Liver (tissue), 9 donors: ENCODE data around the gene XKR7. TPM values are rescaled to one million over a fixed set of nuclear protein-coding genes. Genes with fewer than 3 reads are reported as not detected.

Source experiments
- DNase-seq: peaks from one replicate; pipeline ENCODE4 v3.0.0-alpha.2; 2017; ENCODE audit warnings: low spot score
- H3K27ac ChIP-seq, 2 donors: one replicate each; pipeline ENCODE4 v1.7.0; 2013; ENCODE audit warnings: inconsistent platforms in 2 of 2, low read length in 2 of 2, control low read depth in 1 of 2, low read depth in 1 of 2, mild to moderate bottlenecking in 1 of 2
- H3K27me3 ChIP-seq, 4 donors: one replicate each; pipeline versions ENCODE4 v1.6.1 to v1.7.0; 2013; ENCODE audit warnings: low read length in 3 of 4, inconsistent platforms in 1 of 4, mild to moderate bottlenecking in 1 of 4, moderate library complexity in 1 of 4; ENCODE audit not compliant: control insufficient read depth in 4 of 4, insufficient read depth in 4 of 4
- H3K36me3 ChIP-seq, 4 donors: one replicate each; pipeline versions ENCODE4 v1.6.1 to v1.7.0; 2013; ENCODE audit warnings: low read length in 3 of 4, mild to moderate bottlenecking in 3 of 4, low read depth in 1 of 4, moderate library complexity in 1 of 4; ENCODE audit not compliant: control insufficient read depth in 4 of 4, insufficient read depth in 3 of 4
- H3K4me1 ChIP-seq, 4 donors: one replicate each; pipeline versions ENCODE4 v1.6.1 to v1.7.0; 2013; ENCODE audit warnings: low read length in 3 of 4, mild to moderate bottlenecking in 3 of 4, moderate library complexity in 1 of 4; ENCODE audit not compliant: control insufficient read depth in 4 of 4, insufficient read depth in 4 of 4
- H3K4me3 ChIP-seq, 3 donors: one replicate each; pipeline versions ENCODE4 v1.6.1 to v1.7.0; 2013; ENCODE audit warnings: low read length in 3 of 3, control low read depth in 1 of 3, low read depth in 1 of 3, mild to moderate bottlenecking in 1 of 3
- H3K9ac ChIP-seq, 2 donors: one replicate each; pipeline ENCODE4 v1.7.0; 2013; ENCODE audit warnings: low read length in 2 of 2, mild to moderate bottlenecking in 2 of 2, moderate library complexity in 2 of 2, control low read depth in 1 of 2, low read depth in 1 of 2
- H3K9me3 ChIP-seq, 4 donors: one replicate each; pipeline versions ENCODE4 v1.6.1 to v1.7.0; 2013; ENCODE audit warnings: low read length in 3 of 4; ENCODE audit not compliant: control insufficient read depth in 4 of 4
- ATF3 ChIP-seq: IDR thresholded peaks from 2 replicates; pipeline ENCODE4 v1.6.1; 2016; ENCODE audit warnings: antibody characterized with exemption
- EGR1 ChIP-seq, 2 donors: IDR thresholded peaks; 2 replicates each; pipeline ENCODE4 v1.6.1; 2016 to 2018; ENCODE audit warnings: antibody characterized with exemption in 2 of 2, low read depth in 2 of 2
- FOXA1 ChIP-seq: IDR thresholded peaks from 2 replicates; pipeline ENCODE4 v1.6.1; 2016; ENCODE audit warnings: antibody characterized with exemption
- FOXA2 ChIP-seq: IDR thresholded peaks from 2 replicates; pipeline ENCODE4 v1.6.1; 2016; ENCODE audit warnings: antibody characterized with exemption
- GABPA ChIP-seq, 2 donors: IDR thresholded peaks in 1 of 2; conservative IDR thresholded peaks in 1 of 2; 2 replicates each; pipeline ENCODE4 v1.6.1; 2016; ENCODE audit warnings: antibody characterized with exemption in 2 of 2, mild to moderate bottlenecking in 1 of 2, moderate library complexity in 1 of 2
- HNF4A ChIP-seq, 2 donors: conservative IDR thresholded peaks; 2 replicates each; pipeline ENCODE4 v1.6.1; 2016; ENCODE audit warnings: antibody characterized with exemption in 2 of 2, mild to moderate bottlenecking in 2 of 2
- HNF4G ChIP-seq: IDR thresholded peaks from 2 replicates; pipeline ENCODE4 v1.6.1; 2016; ENCODE audit warnings: antibody characterized with exemption
- MAX ChIP-seq: IDR thresholded peaks from 2 replicates; pipeline ENCODE4 v1.6.1; 2016; ENCODE audit warnings: antibody characterized with exemption
- NR2F2 ChIP-seq: IDR thresholded peaks from 2 replicates; pipeline ENCODE4 v1.6.1; 2016; ENCODE audit warnings: antibody characterized with exemption
- REST ChIP-seq: IDR thresholded peaks from 2 replicates; pipeline ENCODE4 v1.6.1; 2016; ENCODE audit warnings: antibody characterized with exemption, mild to moderate bottlenecking
- RXRA ChIP-seq, 2 donors: IDR thresholded peaks; 2 replicates each; pipeline ENCODE4 v1.6.1; 2017 to 2018; ENCODE audit warnings: antibody characterized with exemption in 2 of 2, mild to moderate bottlenecking in 1 of 2
- TAF1 ChIP-seq: conservative IDR thresholded peaks from 2 replicates; pipeline ENCODE4 v1.6.1; 2016; ENCODE audit warnings: antibody characterized with exemption, mild to moderate bottlenecking
- YY1 ChIP-seq: IDR thresholded peaks from 2 replicates; pipeline ENCODE4 v1.6.1; 2016; ENCODE audit warnings: antibody characterized with exemption, mild to moderate bottlenecking
- WGBS: extraction: QIAGEN DNeasy Blood & Tissue Kit; methylation state at CpG from one replicate; pipeline ENCODE4 v1.1.7; 2013; 5-methylcytosine and 5-hydroxymethylcytosine counted together
- polyA plus RNA-seq, 2 donors: library from polyadenylated mRNA; stranded (reverse) in 1 of 2; unstranded in 1 of 2; fragments of 200-250 nt in 1 of 2; fragments of >200 nt in 1 of 2; fragmentation: Nextera tagmentation in 1 of 2; extraction: Ambion mirVana in 1 of 2; gene quantifications; one replicate each; pipeline versions ENCODE4 v1.2.1 to v1.2.3, GENCODE V29; 2013 to 2015
- total RNA-seq, 2 donors: library from RNA; depleted of rRNA; stranded (reverse); fragments of >200 nt; gene quantifications; one replicate each; pipeline ENCODE4 v1.2.3, GENCODE V29; 2014
- TF ChIP-seq, protein P1 (sequence below): IDR thresholded peaks from 2 replicates; pipeline ENCODE4 v1.6.1; 2016; ENCODE audit warnings: antibody characterized with exemption
- TF ChIP-seq, protein P2 (sequence below): fragments of 150-350 bp; IDR thresholded peaks from 2 replicates; pipeline ENCODE4 v1.5.1; 2017; ENCODE audit warnings: improper control_type of control experiment, low read depth, low read length; ENCODE audit not compliant: missing input control
- donor health status: healthy.
- donor health status: healthy.
- donor health status: healthy.
- donor health status: healthy.
- donor health status: healthy.

Gene XKR7
- total and polyA plus RNA-seq, 4 donors = under 0.01 to 0.05 TPM; not detected in 2

GRCh38 chr20:31934491-31934890 is 33.5 kb upstream of the XKR7 start (continued):
- no peak for TF ChIP-seq MAX
- TF ChIP-seq NR2F2 = no peak
- TF ChIP-seq EGR1 (IDR thresholded peaks at IDR 0.05; ENCODE audit: low read depth in 2 of 2) = no peak

DNA sequence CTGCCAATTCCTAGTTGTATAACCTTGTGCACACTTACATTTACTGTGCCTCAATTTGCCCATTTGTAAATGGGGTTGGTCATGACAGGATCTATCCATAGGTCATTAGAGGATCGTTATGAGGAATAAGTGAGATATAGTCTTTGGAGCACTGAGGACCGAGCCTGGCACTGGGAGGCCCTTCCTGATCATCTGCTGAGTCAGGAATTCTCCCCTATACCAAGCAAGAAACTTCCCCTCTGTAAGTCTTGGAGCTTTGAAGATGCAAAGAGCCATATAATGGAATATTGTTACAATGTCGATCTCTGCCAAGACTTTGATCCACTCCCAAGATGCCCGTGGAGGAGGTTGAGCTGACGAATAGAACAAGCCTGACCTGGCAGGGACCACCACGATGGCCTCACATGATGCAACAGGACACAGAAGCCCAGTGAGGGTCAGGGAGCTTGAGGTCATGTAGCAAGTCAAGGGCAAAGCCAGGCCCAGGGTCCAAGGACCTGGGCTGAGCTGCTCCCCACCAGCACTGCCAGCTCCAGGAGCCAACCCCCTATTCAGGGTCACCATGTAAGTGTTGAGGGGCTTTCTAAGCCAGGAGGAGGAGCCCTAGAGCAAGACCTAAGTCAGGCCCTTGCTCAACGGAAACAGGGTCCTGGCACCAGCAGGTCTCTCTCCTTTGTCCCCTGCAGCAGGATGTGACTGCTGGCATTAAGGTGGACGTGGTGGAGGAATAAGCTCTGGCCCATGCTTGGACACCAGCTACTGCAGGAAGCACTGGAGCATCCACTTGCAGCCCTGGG is 32.8 kb upstream of the XKR7 start:
- no peaks in the 10 kb centered on the region for H3K4me1 ChIP-seq
- no peaks in the 10 kb centered on the region for H3K36me3 ChIP-seq
- DNase-seq = no peak
- TF ChIP-seq TAF1 (no peak), FOXA1 (no peak), RXRA (IDR thresholded peaks at IDR 0.05) (no peak), FOXA2 (no peak)
- TF ChIP-seq, protein P1, sequence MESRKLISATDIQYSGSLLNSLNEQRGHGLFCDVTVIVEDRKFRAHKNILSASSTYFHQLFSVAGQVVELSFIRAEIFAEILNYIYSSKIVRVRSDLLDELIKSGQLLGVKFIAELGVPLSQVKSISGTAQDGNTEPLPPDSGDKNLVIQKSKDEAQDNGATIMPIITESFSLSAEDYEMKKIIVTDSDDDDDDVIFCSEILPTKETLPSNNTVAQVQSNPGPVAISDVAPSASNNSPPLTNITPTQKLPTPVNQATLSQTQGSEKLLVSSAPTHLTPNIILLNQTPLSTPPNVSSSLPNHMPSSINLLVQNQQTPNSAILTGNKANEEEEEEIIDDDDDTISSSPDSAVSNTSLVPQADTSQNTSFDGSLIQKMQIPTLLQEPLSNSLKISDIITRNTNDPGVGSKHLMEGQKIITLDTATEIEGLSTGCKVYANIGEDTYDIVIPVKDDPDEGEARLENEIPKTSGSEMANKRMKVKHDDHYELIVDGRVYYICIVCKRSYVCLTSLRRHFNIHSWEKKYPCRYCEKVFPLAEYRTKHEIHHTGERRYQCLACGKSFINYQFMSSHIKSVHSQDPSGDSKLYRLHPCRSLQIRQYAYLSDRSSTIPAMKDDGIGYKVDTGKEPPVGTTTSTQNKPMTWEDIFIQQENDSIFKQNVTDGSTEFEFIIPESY = no peak
- H3K9ac ChIP-seq = no peak overlapping the region
- 68% methylated on average over 8 of the region's 8 CpGs for WGBS
- no peaks in the 10 kb centered on the region for H3K9me3 ChIP-seq
- H3K27me3 ChIP-seq = no peaks in the 10 kb centered on the region
- no peak overlapping the region for H3K4me3 ChIP-seq
- no peak overlapping the region for H3K27ac ChIP-seq

- WGBS = 81% methylated on average over 4 of the region's 4 CpGs
- H3K4me3 ChIP-seq = no peak overlapping the region
- no peaks in the 10 kb centered on the region for H3K36me3 ChIP-seq
- no peak overlapping the region for H3K9ac ChIP-seq
- no peak overlapping the region for H3K27ac ChIP-seq
- no peaks in the 10 kb centered on the region for H3K27me3 ChIP-seq
- no peaks in the 10 kb centered on the region for H3K9me3 ChIP-seq
- TF ChIP-seq EGR1 (IDR thresholded peaks at IDR 0.05; ENCODE audit: low read depth in 2 of 2) = no peak
- no peak for TF ChIP-seq MAX
- no peak for TF ChIP-seq REST
- no peak for TF ChIP-seq NR2F2
- TF ChIP-seq, protein P2, sequence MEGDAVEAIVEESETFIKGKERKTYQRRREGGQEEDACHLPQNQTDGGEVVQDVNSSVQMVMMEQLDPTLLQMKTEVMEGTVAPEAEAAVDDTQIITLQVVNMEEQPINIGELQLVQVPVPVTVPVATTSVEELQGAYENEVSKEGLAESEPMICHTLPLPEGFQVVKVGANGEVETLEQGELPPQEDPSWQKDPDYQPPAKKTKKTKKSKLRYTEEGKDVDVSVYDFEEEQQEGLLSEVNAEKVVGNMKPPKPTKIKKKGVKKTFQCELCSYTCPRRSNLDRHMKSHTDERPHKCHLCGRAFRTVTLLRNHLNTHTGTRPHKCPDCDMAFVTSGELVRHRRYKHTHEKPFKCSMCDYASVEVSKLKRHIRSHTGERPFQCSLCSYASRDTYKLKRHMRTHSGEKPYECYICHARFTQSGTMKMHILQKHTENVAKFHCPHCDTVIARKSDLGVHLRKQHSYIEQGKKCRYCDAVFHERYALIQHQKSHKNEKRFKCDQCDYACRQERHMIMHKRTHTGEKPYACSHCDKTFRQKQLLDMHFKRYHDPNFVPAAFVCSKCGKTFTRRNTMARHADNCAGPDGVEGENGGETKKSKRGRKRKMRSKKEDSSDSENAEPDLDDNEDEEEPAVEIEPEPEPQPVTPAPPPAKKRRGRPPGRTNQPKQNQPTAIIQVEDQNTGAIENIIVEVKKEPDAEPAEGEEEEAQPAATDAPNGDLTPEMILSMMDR = no peak
- no peak for TF ChIP-seq GABPA (IDR thresholded peaks at IDR 0.05 in 1 of 2, conservative IDR thresholded peaks at IDR 0.05 in 1 of 2)
- no peak for TF ChIP-seq ATF3
- no peak for TF ChIP-seq TAF1
- no peak for TF ChIP-seq HNF4G
- TF ChIP-seq RXRA (IDR thresholded peaks at IDR 0.05) = no peak
- TF ChIP-seq YY1 = no peak
- TF ChIP-seq FOXA2 = no peak
- TF ChIP-seq HNF4A (conservative IDR thresholded peaks at IDR 0.05) = no peak
- H3K4me1 ChIP-seq = no peaks in the 10 kb centered on the region
- DNase-seq = no peak
Observed at GRCh38 chr20:31936420-31936819, 31.5 kb upstream of the XKR7 start.
